GM18511 (cell line): Measurements from ENCODE around the gene SPI1.

Source experiments
- ATAC-seq: cut with Tn5 transposase; IDR thresholded peaks from one replicate; pipeline ENCODE4 v1.9.1; 2021; ENCODE audit warnings: mild to moderate bottlenecking, moderate library complexity; ENCODE audit not compliant: unreplicated experiment

The SPI1 gene

GRCh38 chr11:47407746-47408590 is 29.6 kb upstream of the SPI1 start, which contains the start of gene SLC39A13:
TSS of gene SLC39A13 (plus strand) at chr11:47408590. CDS start at chr11:47410095, 1,505 bp downstream.
- peak; percentile 88 for ATAC-seq

DNA sequence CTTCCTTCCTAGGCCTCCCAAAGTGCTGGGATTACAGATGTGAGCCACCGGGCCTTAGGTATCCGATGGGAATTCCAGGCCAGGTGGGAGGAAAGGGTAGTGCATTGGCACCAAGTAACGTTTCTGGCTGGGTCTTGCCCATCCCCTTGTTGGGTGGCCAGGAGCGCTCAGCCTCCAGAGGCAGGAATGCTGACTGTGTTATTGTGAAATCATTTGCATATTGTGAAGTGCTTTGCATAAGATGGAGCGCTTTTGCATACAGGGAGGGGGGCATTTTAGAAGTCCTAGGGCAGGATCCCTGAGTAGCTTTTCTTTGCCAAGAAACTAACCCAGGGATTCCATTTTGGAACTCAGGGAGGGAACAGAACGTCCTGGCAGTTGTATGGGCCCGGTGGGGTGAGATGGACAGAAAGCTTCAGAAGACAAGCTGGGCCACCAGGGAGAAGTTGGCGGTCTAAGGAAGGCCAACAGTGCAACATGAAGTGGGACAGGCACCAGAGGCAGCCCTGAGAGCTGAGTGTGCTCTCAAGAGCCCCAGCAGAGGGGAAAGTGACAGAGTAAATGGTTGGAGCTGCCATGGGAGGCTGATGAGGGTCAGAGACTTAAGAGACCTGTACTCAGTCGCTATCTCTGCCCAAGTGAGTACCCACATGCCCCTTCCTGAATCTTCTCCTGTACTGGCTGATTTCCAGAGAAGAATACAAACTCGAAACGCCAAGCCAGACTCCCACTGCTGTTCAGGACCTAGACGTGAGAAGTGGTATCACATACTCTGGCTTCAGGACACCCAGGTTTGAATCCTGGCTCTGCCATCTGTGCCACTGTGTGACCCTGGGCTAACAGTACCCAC is 28.8 kb upstream of the SPI1 start:
- ATAC-seq: no peak

DNA sequence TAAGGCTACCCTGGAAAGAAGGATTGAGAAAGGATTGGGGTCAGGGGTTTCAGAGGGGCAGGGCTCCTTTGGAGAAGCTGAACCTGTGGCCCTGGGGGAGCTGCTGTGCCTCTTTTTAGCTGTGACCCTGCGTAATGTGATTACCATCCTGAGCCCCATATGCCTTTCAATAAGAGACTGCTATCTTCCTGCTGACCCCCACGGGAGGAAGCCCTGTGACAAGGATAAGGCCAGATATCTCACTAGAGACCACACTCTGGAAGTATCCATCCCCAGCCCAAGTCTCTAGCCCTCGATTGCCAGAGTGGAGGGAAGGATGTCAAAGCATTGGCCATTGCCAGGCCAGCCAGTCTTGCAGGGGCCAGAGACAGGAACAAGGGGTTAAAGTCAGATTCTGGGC is 25.2 kb upstream of the SPI1 start:
- ATAC-seq: no peak

- ATAC-seq: no peak
Observed at GRCh38 chr11:47403135-47403534, 24.8 kb upstream of the SPI1 start.

DNA sequence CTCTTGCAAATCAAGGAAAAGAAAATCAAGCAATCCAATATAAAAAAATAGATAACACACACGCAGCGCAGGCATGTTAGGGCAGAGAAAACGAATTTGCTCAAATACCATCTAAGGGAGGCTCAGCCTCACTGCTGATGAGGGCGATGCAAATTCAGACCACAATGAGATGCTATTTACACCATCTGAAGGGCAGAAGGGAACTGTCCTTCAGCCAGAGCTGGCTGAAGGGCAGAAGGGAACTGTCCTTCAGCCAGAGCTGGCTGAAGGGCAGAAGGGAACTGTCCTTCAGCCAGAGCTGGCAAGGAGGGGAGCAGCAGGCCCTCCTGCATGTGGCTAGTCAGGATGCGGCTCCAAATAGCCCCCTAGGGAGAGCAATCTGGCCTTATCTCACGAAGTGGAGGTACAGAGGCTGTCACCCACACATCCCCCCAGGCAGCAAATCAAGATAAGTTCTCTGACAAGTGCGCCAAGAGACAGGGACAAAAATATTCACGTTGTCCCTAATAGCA is 22.5 kb upstream of the SPI1 start:
- ATAC-seq: peak; percentile 77

GRCh38 chr11:47399860-47400767 is 21.8 kb upstream of the SPI1 start:
- peak; percentile 63 for ATAC-seq

GRCh38 chr11:47398551-47398950 is 20.2 kb upstream of the SPI1 start:
- no peak for ATAC-seq

DNA sequence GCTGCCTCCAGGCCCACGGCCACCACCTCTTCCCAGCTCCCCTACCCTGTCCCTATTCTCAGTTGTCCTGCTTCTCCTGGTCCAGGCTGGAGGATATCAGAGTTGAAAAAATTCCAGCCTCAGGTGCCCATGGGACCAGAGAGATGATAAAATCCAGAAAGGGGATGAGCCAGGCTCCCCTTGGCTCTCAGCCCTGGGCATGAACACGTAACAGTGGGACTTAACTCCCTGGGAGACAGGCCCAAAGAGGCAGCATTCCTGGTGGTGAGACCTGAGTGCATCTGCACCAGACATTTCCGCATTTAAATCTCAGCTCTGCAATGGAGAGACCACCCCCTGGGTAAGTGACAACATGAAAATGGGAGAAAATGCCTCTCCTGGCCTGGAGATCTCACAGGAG is 19.7 kb upstream of the SPI1 start:
- ATAC-seq: no peak

DNA sequence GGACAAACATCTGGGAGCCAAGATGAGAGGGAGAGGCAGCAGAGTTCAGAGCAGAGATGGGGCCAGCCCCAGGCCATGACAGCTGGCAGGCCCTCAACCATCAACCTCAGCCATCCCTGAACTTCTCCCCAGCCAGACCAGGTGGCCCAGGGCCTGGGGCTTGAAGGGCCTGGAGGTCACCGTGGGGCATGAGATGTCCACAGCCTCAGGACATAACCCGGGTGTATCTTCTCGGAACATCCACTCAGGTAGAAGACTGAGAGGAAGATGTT is 17.6 kb upstream of the SPI1 start:
- no peak for ATAC-seq

DNA sequence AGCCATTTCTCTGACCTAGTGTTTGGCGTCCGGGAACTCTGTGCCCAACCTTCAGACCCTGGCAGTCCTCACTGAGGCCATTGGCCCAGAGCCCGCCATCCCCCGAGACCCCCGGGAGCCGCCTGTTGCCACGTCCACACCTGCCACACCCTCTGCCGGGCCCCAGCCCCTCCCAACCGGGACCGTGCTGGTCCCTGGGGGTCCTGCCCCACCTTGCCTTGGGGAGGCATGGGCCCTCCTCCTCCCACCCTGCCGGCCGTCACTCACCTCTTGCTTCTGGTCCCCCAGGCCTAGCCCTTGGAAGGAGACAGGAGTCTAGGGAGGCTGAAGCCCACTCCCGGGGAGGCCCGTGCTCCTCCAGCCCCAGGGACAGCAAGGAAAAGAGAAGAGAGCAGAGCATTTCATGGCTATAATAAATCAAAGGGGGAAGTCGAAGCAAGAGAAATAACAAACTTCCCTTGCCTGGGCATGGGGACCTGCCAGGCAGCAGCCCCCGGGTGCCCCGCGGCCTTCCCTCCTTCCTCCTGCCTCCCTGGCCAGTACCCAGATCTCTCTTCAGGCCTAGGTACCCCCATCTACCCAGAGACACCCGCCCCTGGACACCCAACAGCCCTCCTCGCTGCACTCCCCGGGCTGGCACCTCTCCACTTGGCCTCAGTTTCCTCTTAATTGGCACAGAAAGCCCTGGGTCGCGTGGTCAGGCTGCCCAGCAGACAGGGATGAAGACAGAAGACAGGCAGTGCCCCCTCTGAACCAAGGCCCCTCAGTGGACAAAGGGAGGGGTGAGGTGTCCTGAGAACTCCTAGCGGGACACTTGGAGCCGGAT is 17.1 kb upstream of the SPI1 start:
- ATAC-seq: peak; percentile 3

DNA sequence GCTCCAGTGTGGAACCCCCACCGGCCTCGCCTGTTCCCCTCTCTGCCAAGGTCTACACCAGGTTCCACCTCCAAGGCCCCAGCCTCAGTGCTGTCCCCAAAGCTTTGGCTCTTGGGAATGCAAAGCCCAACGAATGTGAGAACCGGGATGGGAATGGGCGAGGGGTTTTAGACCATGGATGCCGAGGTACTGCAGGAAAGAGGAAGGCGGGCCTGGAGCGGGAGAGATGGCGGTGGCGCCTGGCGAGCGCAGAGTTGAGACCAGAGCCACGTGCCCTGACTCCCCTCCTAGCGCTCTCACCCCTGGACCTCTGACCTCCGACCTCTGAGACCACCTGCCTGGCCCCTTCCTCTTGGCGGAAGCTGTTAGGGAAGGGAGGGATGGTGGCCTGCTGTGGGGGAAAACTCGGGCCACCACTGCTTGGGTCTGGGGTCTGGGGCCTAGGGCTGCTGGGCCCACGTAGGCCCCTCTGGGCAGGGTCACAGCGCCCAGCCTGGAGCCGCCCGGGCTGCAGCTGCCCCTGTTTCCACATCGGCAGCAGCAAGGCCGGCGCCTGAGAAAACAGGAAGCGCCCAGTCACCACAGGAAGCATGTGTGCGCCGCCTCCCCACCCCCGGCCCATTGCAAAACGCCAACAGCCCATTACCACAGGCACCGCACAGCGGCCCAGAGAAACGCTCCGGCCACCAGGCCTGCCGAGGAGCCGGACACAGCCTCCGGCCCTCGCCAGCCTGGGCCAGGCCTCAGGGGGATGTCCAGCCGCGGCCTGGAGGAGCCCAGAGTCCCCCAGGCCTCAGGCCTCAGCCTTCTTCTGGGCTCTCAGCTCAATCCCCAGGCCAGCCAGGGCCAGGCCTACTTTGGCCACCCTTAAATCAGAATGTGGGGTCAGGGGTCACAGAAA is 16.2 kb upstream of the SPI1 start:
- ATAC-seq: peak; percentile 72

GRCh38 chr11:47394050-47394321 is 15.6 kb upstream of the SPI1 start:
- ATAC-seq: no peak

- no peak for ATAC-seq
Observed at GRCh38 chr11:47393163-47394049, 15.1 kb upstream of the SPI1 start.

- no peak for ATAC-seq
Observed at GRCh38 chr11:47392546-47393162, 14.3 kb upstream of the SPI1 start.

- no peak for ATAC-seq
Observed at GRCh38 chr11:47391711-47392432, 13.5 kb upstream of the SPI1 start.

GRCh38 chr11:47391077-47391583 is 12.8 kb upstream of the SPI1 start:
- no peak for ATAC-seq

- ATAC-seq: no peak
Observed at GRCh38 chr11:47390422-47390760, 12.0 kb upstream of the SPI1 start.
